ENCODE measurements around the gene TAS2R14. TPM values are rescaled to one million over a fixed set of nuclear protein-coding genes. Genes with fewer than 3 reads are reported as not detected.

The TAS2R14 gene
- total and polyA plus RNA-seq, 2 of the 13 experiments (the other 11 are each of a cell fraction or from before 2014, with no cell fraction given): 1.1 to 2.3 TPM

GRCh38 chr12:10965476-10965875 lies 26.4 kb upstream of the TAS2R14 start:
- H3K36me3 ChIP-seq (replicated peaks in 1 of 2; ENCODE audit: control insufficient read depth in 1 of 2, insufficient read depth in 2 of 2, low read length in 2 of 2): 0 out of 5 replicates have a peak, but pooled peaks cover 0 to 4% of the 10 kb centered on the region in 2 experiments
- H3K27me3 ChIP-seq (ENCODE audit: control insufficient read depth in 1 of 2, insufficient read depth in 2 of 2, low read length in 2 of 2): no peaks in the 10 kb centered on the region
- BruUV-seq (replicated peaks): no TSS peak
- H3K9ac ChIP-seq (ENCODE audit: insufficient read depth, low read depth, low read length): no peak overlapping the region
- H3K79me2 ChIP-seq (ENCODE audit: insufficient read depth, low read length): no peaks in the 10 kb centered on the region
- no peak overlapping the region for H3K27ac ChIP-seq (ENCODE audit: extremely low read length, insufficient read depth, low read length)
- H3K4me3 ChIP-seq (replicated peaks in 1 of 3; ENCODE audit: insufficient read depth in 1 of 3, low read depth in 2 of 3, low read length in 3 of 3): no peak overlapping the region
- no peak overlapping the region for H2AFZ ChIP-seq (ENCODE audit: low read length)
- DNase-seq (ENCODE audit: low spot score) (no peak), FAIRE-seq (no peak), ATAC-seq (no peak)
- POLR2A ChIA-PET: no interaction called here
- no peak overlapping the region for H3K4me2 ChIP-seq (ENCODE audit: low read depth, low read length)
- no peaks in the 10 kb centered on the region for H3K9me3 ChIP-seq (ENCODE audit: low read length)
- WGBS (ENCODE audit: low lambda C conversion rate): 100% methylated on average over 1 of the region's 1 CpG
- in situ Hi-C loops (cut with HindIII; ENCODE audit: extremely low pct_ligation_motif_present, low pct_unique_long_range_greater_than_20kb) (no loop called here), intact Hi-C loops (cut with micrococcal nuclease; ENCODE audit: unreplicated experiment) (no loop called here)
- H4K20me1 ChIP-seq (ENCODE audit: insufficient read depth, low read length): no peaks in the 10 kb centered on the region
- CTCF ChIA-PET (ENCODE audit: low intra/inter-chr PET ratio, low total read pairs): no interaction called here
- no peaks in the 10 kb centered on the region for H3K4me1 ChIP-seq (ENCODE audit: insufficient read depth, low read length)
- TF ChIP-seq MEF2D (CRISPR knock-in tag; IDR thresholded peaks at IDR 0.05): no peak
- TF ChIP-seq ZNF362 (CRISPR knock-in tag; IDR thresholded peaks at IDR 0.05; ENCODE audit: borderline replicate concordance): no peak
- no peak for TF ChIP-seq AGO1 (IDR thresholded peaks at IDR 0.05; ENCODE audit: low read depth, low read length, poor library complexity, severe bottlenecking)
- TF ChIP-seq THRA (CRISPR knock-in tag; IDR thresholded peaks at IDR 0.05; ENCODE audit: borderline replicate concordance): no peak
- no peak for TF ChIP-seq REL (CRISPR knock-in tag; conservative IDR thresholded peaks at IDR 0.05)
- TF ChIP-seq ZNF703 (CRISPR knock-in tag; IDR thresholded peaks at IDR 0.05; ENCODE audit: borderline replicate concordance): no peak
- TF ChIP-seq MXI1 (IDR thresholded peaks at IDR 0.05; ENCODE audit: borderline replicate concordance, low read depth, low read length): no peak
- no peak for TF ChIP-seq ZNF879 (CRISPR knock-in tag; IDR thresholded peaks at IDR 0.05)
- TF ChIP-seq ZNF660 (CRISPR knock-in tag; IDR thresholded peaks at IDR 0.05; ENCODE audit: borderline replicate concordance, low read depth): no peak
- no peak for TF ChIP-seq ZEB1 (IDR thresholded peaks at IDR 0.05; ENCODE audit: insufficient replicate concordance, low read depth)
- no peak for TF ChIP-seq NFYB (CRISPR knock-in tag; IDR thresholded peaks at IDR 0.05)
- TF ChIP-seq XRCC5 (optimal IDR thresholded peaks at IDR 0.05; ENCODE audit: low read length): no peak
- TF ChIP-seq TBL1XR1 (IDR thresholded peaks at IDR 0.05; ENCODE audit: borderline replicate concordance, low read length, partially characterized antibody): no peak
- no peak for TF ChIP-seq IRF2 (CRISPR knock-in tag; IDR thresholded peaks at IDR 0.05)
- no peak for TF ChIP-seq PAXIP1 (CRISPR knock-in tag; conservative IDR thresholded peaks at IDR 0.05)
